Measurements from ENCODE around the gene FSTL5. TPM values are rescaled to one million over a fixed set of nuclear protein-coding genes. Genes with fewer than 3 reads are reported as not detected.

FSTL5 gene
- total and polyA plus RNA-seq, 2 experiments from 2014 or later = 0.29 to 0.57 TPM

- TF ChIP-seq EZH2 (IDR thresholded peaks at IDR 0.05; ENCODE audit: borderline replicate concordance) (no peak), CTCF (IDR thresholded peaks at IDR 0.05; ENCODE audit: poor library complexity) (no peak), EZH2phosphoT487 (IDR thresholded peaks at IDR 0.05; ENCODE audit: low read depth, severe bottlenecking, unreplicated experiment) (no peak)
- WGBS (ENCODE audit: low lambda C conversion rate, missing lambda C conversion rate) = 91% methylated on average over 3 of the region's 3 CpGs
- no peak overlapping the region for H3K4me3 ChIP-seq
Observed at GRCh38 chr4:161350946-161351345, 812.9 kb downstream of the FSTL5 start.

GRCh38 chr4:161345741-161346140 is 818.1 kb downstream of the FSTL5 start:
- no peak for DNase-seq (ENCODE audit: low spot score)
- Histone ChIP-seq H3K79me2 (no peaks in the 10 kb centered on the region), H4K20me1 (ENCODE audit: insufficient read depth, poor library complexity, severe bottlenecking) (no peaks in the 10 kb centered on the region), H3K9me2 (replicated peaks; ENCODE audit: insufficient read depth) (no peaks in the 10 kb centered on the region), H3K27me3 (no peaks in the 10 kb centered on the region), H3K27ac (no peak overlapping the region), H3K4me1 (ENCODE audit: insufficient read depth) (no peaks in the 10 kb centered on the region), H2AFZ (no peak overlapping the region), H3K4me3 (no peak overlapping the region), H3K36me3 (replicated peaks; ENCODE audit: insufficient read depth, low read depth) (no peaks in the 10 kb centered on the region), H3K4me2 (no peak overlapping the region), H3K9me3 (ENCODE audit: low read depth) (no peaks in the 10 kb centered on the region)
- WGBS (ENCODE audit: low lambda C conversion rate, missing lambda C conversion rate) = 63% methylated on average over 1 of the region's 1 CpG
- TF ChIP-seq EZH2 (IDR thresholded peaks at IDR 0.05; ENCODE audit: borderline replicate concordance) = no peak
- no peak for TF ChIP-seq CTCF (IDR thresholded peaks at IDR 0.05; ENCODE audit: poor library complexity)
- no peak for TF ChIP-seq EZH2phosphoT487 (IDR thresholded peaks at IDR 0.05; ENCODE audit: low read depth, severe bottlenecking, unreplicated experiment)

More at GRCh38 chr4:161350946-161351345, 812.9 kb downstream of the FSTL5 start:
- Histone ChIP-seq H4K20me1 (ENCODE audit: insufficient read depth, poor library complexity, severe bottlenecking) (no peaks in the 10 kb centered on the region), H3K9me3 (ENCODE audit: low read depth) (no peaks in the 10 kb centered on the region), H3K27ac (no peak overlapping the region), H3K4me2 (no peak overlapping the region), H3K27me3 (no peaks in the 10 kb centered on the region), H3K36me3 (replicated peaks; ENCODE audit: insufficient read depth, low read depth) (no peaks in the 10 kb centered on the region), H3K79me2 (no peaks in the 10 kb centered on the region), H2AFZ (no peak overlapping the region), H3K9me2 (replicated peaks; ENCODE audit: insufficient read depth) (no peaks in the 10 kb centered on the region), H3K4me1 (ENCODE audit: insufficient read depth) (no peaks in the 10 kb centered on the region)
- DNase-seq (ENCODE audit: low spot score) = no peak

GRCh38 chr4:161343569-161343950 is 820.2 kb downstream of the FSTL5 start:
- H4K20me1 ChIP-seq (ENCODE audit: insufficient read depth, poor library complexity, severe bottlenecking) = no peaks in the 10 kb centered on the region
- no peaks in the 10 kb centered on the region for H3K79me2 ChIP-seq
- H2AFZ ChIP-seq = no peak overlapping the region
- no peaks in the 10 kb centered on the region for H3K9me3 ChIP-seq (ENCODE audit: low read depth)
- no peak overlapping the region for H3K27ac ChIP-seq
- H3K4me1 ChIP-seq (ENCODE audit: insufficient read depth) = no peaks in the 10 kb centered on the region
- TF ChIP-seq EZH2phosphoT487 (IDR thresholded peaks at IDR 0.05; ENCODE audit: low read depth, severe bottlenecking, unreplicated experiment) (no peak), CTCF (IDR thresholded peaks at IDR 0.05; ENCODE audit: poor library complexity) (no peak), EZH2 (IDR thresholded peaks at IDR 0.05; ENCODE audit: borderline replicate concordance) (no peak)
- H3K4me2 ChIP-seq = no peak overlapping the region
- H3K27me3 ChIP-seq = no peaks in the 10 kb centered on the region
- 80% methylated on average over 2 of the region's 2 CpGs for WGBS (ENCODE audit: low lambda C conversion rate, missing lambda C conversion rate)
- H3K9me2 ChIP-seq (replicated peaks; ENCODE audit: insufficient read depth) = no peaks in the 10 kb centered on the region
- H3K4me3 ChIP-seq = no peak overlapping the region
- H3K36me3 ChIP-seq (replicated peaks; ENCODE audit: insufficient read depth, low read depth) = no peaks in the 10 kb centered on the region
- no peak for DNase-seq (ENCODE audit: low spot score)

Data from hepatocyte (in vitro differentiated cells).